COLO668 (cell line): Measurements from ENCODE around the gene KIR2DL4.
"Not testable (repeated sequence)": the region's sequence is repeated elsewhere in the genome, so short reads cannot be mapped to it uniquely, and the experiment has no call there.

Experiments used
- DNase-seq: peaks from one replicate; lab custom pipeline; 2025; ENCODE audit not compliant: unreplicated experiment; lab: John Stamatoyannopoulos, UW

Gene KIR2DL4

DNA sequence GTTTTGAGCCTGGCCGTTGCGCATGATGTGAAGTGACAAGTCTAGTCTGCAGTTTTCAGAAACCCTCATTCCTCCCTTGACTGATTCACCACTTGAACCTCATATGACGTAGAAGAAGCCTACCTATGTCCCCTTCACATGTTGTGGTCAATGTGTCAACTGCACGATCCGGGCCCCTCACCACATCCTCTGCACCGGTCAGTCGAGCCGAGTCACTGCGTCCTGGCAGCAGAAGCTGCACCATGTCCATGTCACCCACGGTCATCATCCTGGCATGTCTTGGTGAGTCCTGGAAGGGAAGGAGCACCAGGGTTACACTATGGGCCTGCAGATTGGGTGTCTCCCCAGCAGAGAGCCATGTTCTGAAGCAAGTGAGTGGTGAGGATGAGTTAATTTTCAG is at the start of gene KIR2DL4:
KIR2DL4 (plus strand) TSS at position 201 of the 400 bp plus-strand sequence; CDS start at position 243, 42 bp downstream.
- DNase-seq, result no peak

DNA sequence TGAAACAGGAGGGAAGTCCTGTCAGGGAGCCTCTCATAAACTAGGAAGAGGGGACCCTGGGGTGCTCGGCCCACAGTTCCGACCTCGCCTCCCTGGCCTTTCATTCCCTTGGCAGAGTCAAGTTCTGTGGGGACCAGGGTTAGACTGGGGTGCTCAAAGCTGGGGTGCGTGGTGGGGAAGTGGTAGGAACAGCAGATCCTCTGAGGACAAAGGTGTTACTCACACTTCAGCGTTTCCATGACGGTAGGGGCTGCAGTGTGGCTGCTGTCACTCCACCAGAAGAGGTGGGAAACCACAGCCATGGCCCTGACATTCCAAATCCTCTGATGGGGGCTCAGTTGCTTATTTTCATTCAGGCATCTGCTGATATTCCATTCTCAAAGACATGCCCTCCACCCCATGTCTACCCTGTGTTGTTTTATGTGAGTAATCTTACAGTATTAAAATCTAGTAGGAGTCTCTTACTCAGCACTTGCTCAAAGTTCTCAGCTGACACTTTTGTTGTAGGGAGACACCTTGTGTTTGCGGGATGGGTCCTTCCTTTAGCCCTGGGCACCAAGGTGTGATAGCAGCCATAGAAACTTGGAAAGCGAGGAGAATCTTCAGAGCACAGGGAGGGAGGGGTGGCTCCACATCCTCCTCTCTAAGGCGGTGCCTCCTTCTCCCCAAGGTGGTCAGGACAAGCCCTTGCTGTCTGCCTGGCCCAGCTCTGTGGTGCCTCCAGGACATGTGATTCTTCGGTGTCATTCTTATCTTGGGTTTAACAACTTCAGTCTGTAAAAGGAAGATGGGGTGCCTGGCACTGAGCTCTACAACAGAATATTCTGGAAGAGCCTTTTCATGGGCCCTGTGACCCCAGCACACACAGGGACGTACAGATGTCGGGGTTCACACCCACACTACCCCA is 47.0 kb upstream of the KIR2DL4 start:
- DNase-seq, result not testable (repeated sequence)

DNA sequence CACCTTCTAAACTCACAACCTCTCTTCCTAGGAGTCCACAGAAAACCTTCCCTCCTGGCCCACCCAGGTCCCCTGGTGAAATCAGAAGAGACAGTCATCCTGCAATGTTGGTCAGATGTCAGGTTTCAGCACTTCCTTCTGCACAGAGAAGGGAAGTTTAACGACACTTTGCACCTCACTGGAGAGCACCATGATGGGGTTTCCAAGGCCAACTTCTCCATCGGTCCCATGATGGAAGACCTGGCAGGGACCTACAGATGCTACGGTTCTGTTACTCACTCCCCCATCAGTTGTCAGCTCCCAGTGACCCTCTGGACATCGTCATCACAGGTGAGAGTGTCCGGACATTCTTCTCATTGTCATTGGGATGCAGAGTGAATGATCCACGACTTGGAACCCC is 44.8 kb upstream of the KIR2DL4 start:
- not testable (repeated sequence) for DNase-seq

DNA sequence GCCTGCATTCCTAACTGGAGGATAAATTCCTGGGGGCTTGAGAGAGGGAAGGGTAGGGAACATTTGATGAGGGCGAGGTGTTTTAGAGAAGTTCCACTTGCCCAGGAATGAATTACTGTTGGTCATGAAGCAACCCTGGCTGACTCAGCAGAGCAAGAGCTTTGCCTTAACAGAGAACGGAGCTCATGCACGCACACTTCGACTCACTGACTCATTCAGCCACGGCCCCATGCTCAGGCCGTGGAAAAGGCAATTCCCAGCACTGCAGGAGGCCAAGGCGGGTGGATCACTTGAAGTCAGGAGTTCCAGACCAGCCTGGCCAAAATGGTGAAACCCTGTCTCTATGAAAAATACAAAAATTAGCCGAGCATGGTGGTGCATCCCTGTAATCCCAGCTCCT is 39.2 kb upstream of the KIR2DL4 start:
- not testable (repeated sequence) for DNase-seq

DNA sequence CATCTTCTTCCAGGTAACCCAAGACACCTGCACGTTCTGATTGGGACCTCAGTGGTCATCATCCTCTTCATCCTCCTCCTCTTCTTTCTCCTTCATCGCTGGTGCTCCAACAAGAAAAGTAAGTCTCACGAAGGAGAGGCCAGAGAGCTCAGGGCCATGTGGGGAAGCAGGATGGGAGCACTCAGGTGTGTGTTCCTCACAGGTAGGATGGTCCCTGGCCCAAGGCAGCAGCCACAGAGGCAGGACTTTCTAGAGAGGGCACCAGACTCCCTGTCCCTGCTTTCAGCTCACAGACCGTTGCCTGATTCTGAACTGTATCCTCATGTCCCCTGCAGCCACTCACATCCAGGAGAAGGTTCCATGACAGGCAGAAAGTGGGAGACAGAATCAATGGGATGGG is 36.9 kb upstream of the KIR2DL4 start:
- not testable (repeated sequence) for DNase-seq

DNA sequence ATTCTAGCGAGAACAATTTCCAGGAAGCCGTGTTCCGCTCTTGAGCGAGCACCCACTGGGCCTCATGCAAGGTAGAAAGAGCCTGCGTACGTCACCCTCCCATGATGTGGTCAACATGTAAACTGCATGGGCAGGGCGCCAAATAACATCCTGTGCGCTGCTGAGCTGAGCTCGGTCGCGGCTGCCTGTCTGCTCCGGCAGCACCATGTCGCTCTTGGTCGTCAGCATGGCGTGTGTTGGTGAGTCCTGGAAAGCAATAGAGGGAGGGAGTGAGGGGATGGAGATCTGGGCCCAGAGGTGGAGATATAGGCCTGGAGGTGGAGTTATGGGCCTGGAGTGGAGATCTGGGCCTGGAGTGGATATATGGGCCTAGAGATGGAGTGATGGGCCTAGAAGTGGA is 33.8 kb upstream of the KIR2DL4 start, which contains the start of gene KIR2DL1:
KIR2DL1 (plus strand) TSS at position 148 of the 400 bp plus-strand sequence; CDS start at position 206, 58 bp downstream.
- not testable (repeated sequence) for DNase-seq

DNA sequence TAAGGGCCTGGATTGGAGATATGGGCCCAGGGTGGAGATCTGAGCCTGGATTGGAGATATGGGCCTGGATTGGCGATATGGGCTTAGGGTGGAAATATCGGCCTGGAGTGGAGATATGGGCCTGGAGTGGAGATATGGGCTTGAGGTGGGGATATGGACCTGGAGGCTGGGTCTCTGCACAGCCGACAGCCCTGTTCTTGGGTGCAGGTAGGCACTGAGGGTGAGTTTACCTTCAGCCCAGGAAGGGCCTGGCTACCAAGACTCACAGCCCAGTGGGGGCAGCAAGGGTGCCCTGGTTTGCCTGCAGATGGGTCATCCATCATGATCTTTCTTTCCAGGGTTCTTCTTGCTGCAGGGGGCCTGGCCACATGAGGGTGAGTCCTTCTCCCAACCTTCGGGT is 32.9 kb upstream of the KIR2DL4 start:
- DNase-seq, result not testable (repeated sequence)

DNA sequence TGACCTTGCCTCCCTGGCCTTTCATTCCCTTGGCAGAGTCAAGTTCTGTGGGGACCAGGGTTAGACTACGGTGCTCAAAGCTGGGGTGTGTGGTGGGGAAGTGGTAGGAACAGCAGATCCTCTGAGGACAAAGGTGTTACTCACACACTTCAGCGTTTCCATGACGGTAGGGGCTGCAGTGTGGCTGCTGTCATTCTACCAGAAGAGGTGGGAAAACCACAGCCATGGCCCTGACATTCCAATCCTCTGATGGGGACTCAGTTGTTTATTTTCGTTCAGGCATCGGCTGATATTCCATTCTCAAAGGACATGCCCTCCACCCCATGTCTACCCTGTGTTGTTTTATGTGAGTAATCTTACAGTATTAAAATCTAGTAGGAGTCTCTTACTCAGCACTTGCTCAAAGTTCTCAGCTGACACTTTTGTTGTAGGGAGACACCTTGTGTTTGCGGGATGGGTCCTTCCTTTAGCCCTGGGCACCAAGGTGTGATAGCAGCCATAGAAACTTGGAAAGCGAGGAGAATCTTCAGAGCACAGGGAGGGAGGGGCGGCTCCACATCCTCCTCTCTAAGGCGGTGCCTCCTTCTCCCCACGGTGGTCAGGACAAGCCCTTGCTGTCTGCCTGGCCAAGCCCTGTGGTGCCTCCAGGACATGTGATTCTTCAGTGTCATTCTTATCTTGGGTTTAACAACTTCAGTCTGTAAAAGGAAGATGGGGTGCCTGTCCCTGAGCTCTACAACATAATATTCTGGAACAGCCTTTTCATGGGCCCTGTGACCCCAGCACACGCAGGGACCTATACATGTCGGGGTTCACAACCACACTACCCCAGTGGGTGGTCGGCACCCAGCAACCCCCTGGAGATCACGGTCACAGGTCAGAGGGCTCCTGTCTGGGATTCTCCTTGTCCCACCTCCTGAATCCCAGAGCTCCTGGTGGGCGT is 32.1 kb upstream of the KIR2DL4 start:
- DNase-seq, result not testable (repeated sequence)

DNA sequence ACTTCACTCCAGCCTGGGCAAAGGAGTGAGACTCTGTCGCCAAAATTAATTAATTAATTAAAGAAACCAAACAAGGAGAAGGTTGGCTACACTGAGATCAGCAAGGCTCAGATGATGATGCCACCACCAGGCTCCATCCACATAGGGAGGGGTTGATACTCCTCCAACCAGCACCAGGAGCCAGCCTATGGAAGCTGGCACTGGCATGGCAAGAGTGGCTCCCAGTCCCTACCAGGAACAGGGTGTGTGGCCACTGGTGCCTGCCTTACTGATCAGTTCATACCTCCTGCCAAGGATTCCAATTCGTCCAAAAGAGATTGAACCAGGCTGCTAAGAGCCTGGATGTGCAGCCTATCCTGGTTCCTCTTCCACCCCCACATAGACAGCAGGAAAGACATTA is 30.7 kb upstream of the KIR2DL4 start:
- not testable (repeated sequence) for DNase-seq

DNA sequence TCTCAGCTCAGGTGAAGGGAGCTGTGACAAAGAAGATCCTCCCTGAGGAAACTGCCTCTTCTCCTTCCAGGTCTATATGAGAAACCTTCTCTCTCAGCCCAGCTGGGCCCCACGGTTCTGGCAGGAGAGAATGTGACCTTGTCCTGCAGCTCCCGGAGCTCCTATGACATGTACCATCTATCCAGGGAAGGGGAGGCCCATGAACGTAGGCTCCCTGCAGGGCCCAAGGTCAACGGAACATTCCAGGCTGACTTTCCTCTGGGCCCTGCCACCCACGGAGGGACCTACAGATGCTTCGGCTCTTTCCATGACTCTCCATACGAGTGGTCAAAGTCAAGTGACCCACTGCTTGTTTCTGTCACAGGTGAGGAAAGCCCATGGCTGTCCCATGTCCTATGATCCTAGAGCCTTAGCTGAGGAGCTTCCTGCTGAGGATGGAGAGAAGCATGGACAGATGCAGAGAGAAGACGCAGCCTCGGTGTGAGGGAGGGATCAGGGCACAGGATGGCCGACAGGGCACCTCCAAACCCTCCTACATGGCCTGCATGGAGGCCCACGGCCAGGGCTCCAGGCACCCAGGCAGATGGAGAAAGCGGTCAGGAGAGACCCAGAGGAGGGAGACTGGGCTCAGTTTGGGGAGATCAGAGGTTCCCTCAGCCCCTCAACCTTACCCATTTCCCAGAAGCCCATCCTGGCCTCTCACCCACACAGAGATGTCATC is 28.2 kb upstream of the KIR2DL4 start:
- DNase-seq, result not testable (repeated sequence)

DNA sequence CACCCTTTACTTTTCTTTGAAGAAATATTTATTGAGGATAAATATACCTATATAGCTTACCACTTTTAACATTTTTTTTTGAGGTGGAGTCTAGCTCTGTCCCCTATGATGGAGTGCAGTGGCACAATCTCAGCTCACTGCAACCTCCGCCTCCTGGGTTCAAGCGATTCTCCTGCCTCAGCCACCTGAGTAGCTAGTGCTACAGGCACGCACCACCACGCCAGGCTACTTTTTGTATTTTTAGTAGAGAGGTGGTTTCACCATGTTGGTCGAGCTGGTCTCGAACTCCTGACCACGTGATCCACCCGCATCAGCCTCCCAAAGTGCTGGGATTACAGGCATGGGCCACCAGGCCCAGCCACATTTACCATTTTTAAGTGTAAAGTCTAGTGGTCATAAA is 27.6 kb upstream of the KIR2DL4 start:
- DNase-seq, result not testable (repeated sequence)

DNA sequence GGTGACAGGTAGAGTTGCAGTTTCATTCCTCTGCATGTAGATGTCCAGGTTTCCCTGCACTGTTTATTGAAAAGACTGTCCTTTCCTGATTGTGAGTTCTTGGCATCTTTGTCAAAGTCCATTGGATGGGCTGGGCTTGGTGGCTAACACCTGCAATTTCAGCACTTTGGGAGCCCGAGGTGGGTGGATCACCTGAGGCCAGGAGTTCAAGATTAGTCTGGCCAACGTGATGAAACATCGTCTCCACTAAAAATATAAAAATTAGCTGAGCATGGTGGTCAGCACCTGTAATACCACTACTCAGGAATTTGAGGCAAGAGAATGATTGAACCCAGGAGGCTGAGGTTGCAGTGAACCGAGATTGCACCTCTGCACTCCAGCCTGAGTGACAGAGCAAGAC is 25.6 kb upstream of the KIR2DL4 start:
- DNase-seq, result not testable (repeated sequence)

DNA sequence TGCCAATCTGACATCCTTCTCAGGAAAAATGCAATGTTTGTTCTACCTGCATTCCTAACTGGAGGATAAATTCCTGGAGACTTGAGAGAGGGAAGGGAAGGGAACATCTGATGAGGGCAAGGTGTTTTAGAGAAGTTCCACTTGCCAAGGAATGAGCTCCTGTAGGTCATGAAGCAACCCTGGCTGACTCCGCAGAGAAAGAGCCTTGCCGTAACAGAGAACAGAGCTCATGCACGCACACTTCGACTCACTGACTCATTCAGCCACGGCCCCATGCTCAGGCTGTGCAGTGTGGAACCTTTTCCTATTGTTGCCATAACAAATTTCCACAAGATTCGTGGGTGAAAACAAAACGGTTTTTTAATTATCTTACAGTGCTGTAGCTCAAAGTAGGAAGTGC is 24.5 kb upstream of the KIR2DL4 start:
- DNase-seq, result not testable (repeated sequence)

DNA sequence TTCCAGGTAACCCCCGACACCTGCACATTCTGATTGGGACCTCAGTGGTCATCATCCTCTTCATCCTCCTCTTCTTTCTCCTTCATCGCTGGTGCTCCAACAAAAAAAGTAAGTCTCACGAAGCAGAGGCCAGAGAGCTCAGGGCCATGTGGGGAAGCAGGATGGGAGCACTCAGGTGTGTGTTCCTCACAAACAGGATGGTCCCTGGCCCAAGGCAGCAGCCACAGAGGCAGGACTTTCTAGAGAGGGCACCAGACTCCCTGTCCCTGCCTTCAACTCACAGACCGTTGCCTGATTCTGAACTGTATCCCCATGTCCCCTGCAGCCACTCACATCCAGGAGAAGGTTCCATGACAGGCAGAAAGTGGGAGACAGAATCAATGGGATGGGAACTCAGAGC is 20.5 kb upstream of the KIR2DL4 start:
- DNase-seq, result not testable (repeated sequence)

DNA sequence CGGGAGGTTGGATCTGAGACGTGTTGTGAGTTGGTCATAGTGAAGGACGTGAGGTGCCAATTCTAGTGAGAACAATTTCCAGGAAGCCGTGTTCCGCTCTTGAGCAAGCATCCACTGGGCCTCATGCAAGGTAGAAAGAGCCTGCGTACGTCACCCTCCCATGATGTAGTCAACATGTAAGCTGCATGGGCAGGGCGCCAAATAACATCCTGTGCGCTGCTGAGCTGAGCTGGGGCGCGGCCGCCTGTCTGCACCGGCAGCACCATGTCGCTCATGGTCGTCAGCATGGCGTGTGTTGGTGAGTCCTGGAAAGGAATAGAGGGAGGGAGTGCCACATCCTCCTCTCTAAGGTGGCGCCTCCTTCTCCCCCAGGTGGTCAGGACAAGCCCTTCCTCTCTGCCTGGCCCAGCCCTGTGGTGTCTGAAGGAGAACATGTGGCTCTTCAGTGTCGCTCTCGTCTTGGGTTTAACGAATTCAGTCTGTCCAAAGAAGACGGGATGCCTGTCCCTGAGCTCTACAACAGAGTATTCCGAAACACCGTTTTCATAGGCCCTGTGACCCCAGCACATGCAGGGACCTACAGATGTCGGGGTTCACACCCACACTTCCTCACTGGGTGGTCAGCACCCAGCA is 17.2 kb upstream of the KIR2DL4 start:
- DNase-seq, result not testable (repeated sequence)

DNA sequence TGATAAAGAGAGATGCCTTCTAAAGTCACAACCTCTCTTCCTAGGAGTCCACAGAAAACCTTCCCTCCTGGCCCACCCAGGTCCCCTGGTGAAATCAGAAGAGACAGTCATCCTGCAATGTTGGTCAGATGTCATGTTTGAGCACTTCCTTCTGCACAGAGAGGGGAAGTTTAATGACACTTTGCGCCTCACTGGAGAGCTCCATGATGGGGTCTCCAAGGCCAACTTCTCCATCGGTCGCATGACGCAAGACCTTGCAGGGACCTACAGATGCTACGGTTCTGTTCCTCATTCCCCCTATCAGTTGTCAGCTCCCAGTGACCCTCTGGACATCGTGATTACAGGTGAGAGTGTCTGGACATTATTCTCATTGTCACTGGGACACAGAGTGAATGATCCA is 15.3 kb upstream of the KIR2DL4 start:
- DNase-seq, result not testable (repeated sequence)

DNA sequence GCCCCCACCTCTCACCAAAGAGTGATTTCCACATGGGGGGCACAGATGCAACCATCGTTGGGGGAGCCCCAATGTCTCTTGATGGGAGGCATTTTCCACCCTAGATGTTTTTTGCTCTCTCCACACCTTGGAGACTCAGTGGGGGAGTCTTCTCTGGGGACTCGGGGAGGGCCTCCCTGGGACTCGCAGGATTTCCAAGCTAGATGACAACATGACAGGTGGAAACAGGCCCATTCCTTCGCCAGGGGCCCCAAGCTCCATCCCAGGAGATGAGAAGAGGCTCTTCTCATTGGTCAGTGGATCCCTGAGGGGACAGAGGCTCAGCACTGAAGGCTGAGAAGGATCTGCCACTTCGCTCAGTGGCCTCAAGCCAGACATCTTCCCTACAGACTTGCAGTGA is 12.7 kb upstream of the KIR2DL4 start:
- DNase-seq, result no peak

DNA sequence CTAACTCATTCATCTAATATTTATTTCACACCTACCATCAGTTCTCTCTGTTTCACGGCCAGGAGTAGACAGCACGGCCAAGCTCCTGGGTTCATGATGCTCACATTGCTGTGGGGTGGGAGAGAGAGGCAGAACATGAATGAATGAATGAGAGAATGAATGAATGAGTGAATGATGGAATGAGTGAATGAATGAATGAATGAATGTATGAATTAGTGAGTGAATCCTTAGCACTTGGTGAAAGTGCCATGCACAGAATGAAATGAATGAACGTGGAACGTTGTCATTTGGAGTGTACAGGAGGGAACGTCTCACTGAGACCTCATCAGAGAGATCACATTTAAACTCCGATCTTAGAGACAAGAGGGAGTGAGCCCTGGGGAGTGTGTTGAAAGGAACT is 11.9 kb upstream of the KIR2DL4 start:
- DNase-seq, result no peak

DNA sequence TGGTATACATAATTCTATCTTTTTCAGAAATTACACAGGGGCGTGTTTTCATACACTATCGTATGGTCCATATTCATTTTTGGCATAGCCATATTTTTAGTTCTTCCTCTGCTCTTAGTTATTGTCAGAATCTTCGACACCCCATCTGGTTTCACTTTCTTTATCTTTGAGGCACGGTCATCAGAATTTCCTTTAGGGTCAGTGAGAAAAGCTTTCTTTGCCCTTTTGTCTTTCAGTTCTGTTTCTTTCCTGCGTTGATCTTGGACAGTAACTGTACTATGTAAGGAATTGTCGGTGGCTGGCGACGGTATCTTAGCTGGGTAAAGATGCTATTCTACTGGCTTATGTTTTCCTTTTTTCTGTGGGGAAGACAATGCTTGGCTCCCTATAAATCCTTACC is 10.6 kb upstream of the KIR2DL4 start:
- DNase-seq, result no peak

DNA sequence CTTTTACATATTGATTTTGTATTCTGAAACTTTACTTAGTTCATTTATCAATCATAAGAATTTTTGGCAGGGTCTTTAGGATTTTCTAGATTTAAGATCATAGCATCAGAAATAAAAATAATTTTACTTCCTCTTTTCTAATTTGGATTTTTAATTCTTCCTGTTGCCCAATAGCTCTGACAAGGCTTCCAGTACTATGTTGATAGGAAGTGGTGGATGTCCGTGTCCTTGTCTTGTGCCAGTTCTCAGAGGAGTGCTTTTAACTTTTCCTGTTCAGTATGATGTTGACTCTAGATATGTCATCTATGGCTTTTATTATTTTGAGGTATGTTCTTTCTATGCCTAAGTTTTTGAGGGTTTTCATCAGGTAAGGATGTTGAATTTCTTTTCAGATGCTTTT is 7.7 kb upstream of the KIR2DL4 start:
- no peak for DNase-seq
